WTC11 (cell line): ENCODE data around the gene EP400. TPM values are rescaled to one million over a fixed set of nuclear protein-coding genes. Genes with fewer than 3 reads are reported as not detected.

ENCODE experiments used
- ATAC-seq: fragments of 200-7000 bp; cut with Tn5 transposase; 2 replicates; pipeline ENCODE4 v1.10.0; 2021; ENCODE audit warnings: mild to moderate bottlenecking, moderate library complexity
- CTCF ChIA-PET: fragments of 300-600 bp; sonication (Branson Sonifier 250); formaldehyde crosslinking; loops from one replicate; lab custom pipeline; 2021; ENCODE audit warnings: antibody characterized with exemption; lab: Charles Lee
- POLR2A ChIA-PET: fragments of 350-600 bp; sonication (Branson Sonifier 250); formaldehyde crosslinking; loops from one replicate; lab custom pipeline; 2021; ENCODE audit warnings: antibody characterized with exemption; lab: Charles Lee
- DNase-seq: peaks from one replicate; pipeline ENCODE4 v3.0.0; 2021; ENCODE audit warnings: low spot score
- H3K27ac Mint-ChIP-seq: 2 replicates; pipeline ENCODE4 v1.8.0; 2021; ENCODE audit warnings: mixed read lengths
- H3K27me3 Mint-ChIP-seq: 2 replicates; pipeline ENCODE4 v1.8.0; 2021; ENCODE audit warnings: low read depth, mild to moderate bottlenecking, moderate library complexity, mixed read lengths
- H3K36me3 Mint-ChIP-seq: 2 replicates; pipeline ENCODE4 v1.8.0; 2021; ENCODE audit warnings: mixed read lengths
- H3K4me1 Mint-ChIP-seq: 2 replicates; pipeline ENCODE4 v1.8.0; 2022; ENCODE audit warnings: mixed read lengths
- H3K4me3 Mint-ChIP-seq: 2 replicates; pipeline ENCODE4 v1.8.0; 2021; ENCODE audit warnings: mild to moderate bottlenecking, moderate library complexity, mixed read lengths
- H3K9me3 Mint-ChIP-seq: 2 replicates; pipeline ENCODE4 v1.8.0; 2021; ENCODE audit warnings: mixed read lengths
- AFF4 ChIP-seq: sonication (generic); formaldehyde crosslinking; IDR thresholded peaks from 2 replicates; pipeline ENCODE4 v1.8.1; 2023; ENCODE audit warnings: mild to moderate bottlenecking, missing genetic modification reagents, borderline replicate concordance
- ATF3 ChIP-seq: sonication (generic); formaldehyde crosslinking; conservative IDR thresholded peaks from 2 replicates; pipeline ENCODE4 v1.8.1; 2022; ENCODE audit warnings: mild to moderate bottlenecking, missing genetic modification reagents
- CREB1 ChIP-seq: sonication (generic); formaldehyde crosslinking; IDR thresholded peaks from 2 replicates; pipeline ENCODE4 v1.8.0; 2023; ENCODE audit warnings: mild to moderate bottlenecking, missing genetic modification reagents
- ELF4 ChIP-seq: sonication (generic); formaldehyde crosslinking; IDR thresholded peaks from 2 replicates; pipeline ENCODE4 v1.8.1; 2022; ENCODE audit warnings: low read depth, mild to moderate bottlenecking, moderate library complexity, missing genetic modification reagents
- ERG ChIP-seq: fragments of 250-450 bp; sonication (Bioruptor Pico); IDR thresholded peaks from 2 replicates; pipeline ENCODE4 v1.8.0; 2021; ENCODE audit warnings: mild to moderate bottlenecking
- FOXJ3 ChIP-seq: sonication (generic); formaldehyde crosslinking; IDR thresholded peaks from 2 replicates; pipeline ENCODE4 v1.9.0; 2021; ENCODE audit warnings: missing genetic modification reagents, mild to moderate bottlenecking, borderline replicate concordance
- MAX ChIP-seq: sonication (generic); formaldehyde crosslinking; IDR thresholded peaks from 2 replicates; pipeline ENCODE4 v1.8.0; 2022; ENCODE audit warnings: mild to moderate bottlenecking, missing genetic modification reagents
- MLX ChIP-seq: sonication (generic); formaldehyde crosslinking; IDR thresholded peaks from 2 replicates; pipeline ENCODE4 v1.8.1; 2023; ENCODE audit warnings: mild to moderate bottlenecking, missing genetic modification reagents, moderate library complexity
- OVOL2 ChIP-seq: fragments of 250-450 bp; sonication (Bioruptor Pico); IDR thresholded peaks from 2 replicates; pipeline ENCODE4 v1.9.0; 2021; ENCODE audit warnings: mild to moderate bottlenecking, borderline replicate concordance
- SP1 ChIP-seq: sonication (generic); formaldehyde crosslinking; conservative IDR thresholded peaks from 2 replicates; pipeline ENCODE4 v1.8.1; 2022; ENCODE audit warnings: missing genetic modification reagents
- ZNF425 ChIP-seq: fragments of 250-450 bp; sonication (Bioruptor Pico); conservative IDR thresholded peaks from 2 replicates; pipeline ENCODE4 v1.9.0; 2021; ENCODE audit warnings: mild to moderate bottlenecking
- ZSCAN18 ChIP-seq: fragments of 250-450 bp; sonication (Bioruptor Pico); IDR thresholded peaks from 2 replicates; pipeline ENCODE4 v2.1.2; 2022; ENCODE audit warnings: mild to moderate bottlenecking, moderate library complexity
- total RNA-seq: library from RNA; stranded (reverse); gene quantifications from 3 replicates; pipeline ENCODE4 v1.2.3, GENCODE V29; 2021

EP400 gene
- total RNA-seq, 1 experiment from 2014 or later: 75.8 TPM

GRCh38 chr12:132019891-132020290, 70.1 kb downstream of the EP400 start (continued):
- no peak for TF ChIP-seq MAX (CRISPR knock-in tag)
- TF ChIP-seq SP1 (CRISPR knock-in tag): no peak

- CTCF ChIA-PET: no interaction called here
- H3K27ac Mint-ChIP-seq: no peak overlapping the region; the same call in 1 of the 2 replicates
- no peaks in the 10 kb centered on the region for H3K9me3 Mint-ChIP-seq
- ATAC-seq (no peak), DNase-seq (no peak)
- no peak for TF ChIP-seq ELF4 (CRISPR knock-in tag)
- TF ChIP-seq MLX (CRISPR knock-in tag): no peak
- TF ChIP-seq FOXJ3: no peak
- no peak for TF ChIP-seq ZNF425
- no peak for TF ChIP-seq ZSCAN18
- no peak for TF ChIP-seq CREB1
- no peak for TF ChIP-seq MAX (CRISPR knock-in tag)
- TF ChIP-seq ERG (CRISPR knock-in tag): no peak
- no peak for TF ChIP-seq ATF3
- no peak for TF ChIP-seq OVOL2
- TF ChIP-seq AFF4 (CRISPR knock-in tag): no peak
- H3K36me3 Mint-ChIP-seq: peaks cover 67% of the 10 kb centered on the region
- H3K4me1 Mint-ChIP-seq: no peaks in the 10 kb centered on the region
- no peaks in the 10 kb centered on the region for H3K27me3 Mint-ChIP-seq
- H3K4me3 Mint-ChIP-seq: no peak overlapping the region
- POLR2A ChIA-PET: no interaction called here
Observed at GRCh38 chr12:132020292-132020691, 70.5 kb downstream of the EP400 start.
